PC-3 (cell line): ENCODE results near the gene WAS.
"Not testable (repeated sequence)": the region's sequence is repeated elsewhere in the genome, so short reads cannot be mapped to it uniquely, and the experiment has no call there.

ENCODE experiments used
- CTCF ChIP-seq: fragments of 300-600 bp; sonication (generic); conservative IDR thresholded peaks from 2 replicates; pipeline ENCODE4 v1.5.1; 2017; ENCODE audit warnings: antibody characterized with exemption, low read depth, mild to moderate bottlenecking, low read length
- EZH2 ChIP-seq: fragments of 300-600 bp; sonication (generic); IDR thresholded peaks from one replicate; pipeline ENCODE4 v1.6.1; 2017; ENCODE audit warnings: antibody characterized with exemption, mild to moderate bottlenecking, low read length; ENCODE audit not compliant: unreplicated experiment
- EZH2phosphoT487 ChIP-seq: fragments of 300-600 bp; sonication (generic); IDR thresholded peaks from 2 replicates; pipeline ENCODE4 v1.6.1; 2018; ENCODE audit warnings: mild to moderate bottlenecking, antibody characterized with exemption, low read length, borderline replicate concordance

- not testable (repeated sequence) for TF ChIP-seq CTCF, EZH2, EZH2phosphoT487
Measured at GRCh38 chrX:48680925-48681324, 2.7 kb upstream of the WAS start.
